LNCAP (cell line): ENCODE measurements around the gene VSIG10L.

Experiments used
- CTCF ChIP-seq: fragments of 450-650 bp; IDR thresholded peaks from 2 replicates; pipeline ENCODE4 v1.5.1; 2017; ENCODE audit warnings: mild to moderate bottlenecking

VSIG10L gene

DNA sequence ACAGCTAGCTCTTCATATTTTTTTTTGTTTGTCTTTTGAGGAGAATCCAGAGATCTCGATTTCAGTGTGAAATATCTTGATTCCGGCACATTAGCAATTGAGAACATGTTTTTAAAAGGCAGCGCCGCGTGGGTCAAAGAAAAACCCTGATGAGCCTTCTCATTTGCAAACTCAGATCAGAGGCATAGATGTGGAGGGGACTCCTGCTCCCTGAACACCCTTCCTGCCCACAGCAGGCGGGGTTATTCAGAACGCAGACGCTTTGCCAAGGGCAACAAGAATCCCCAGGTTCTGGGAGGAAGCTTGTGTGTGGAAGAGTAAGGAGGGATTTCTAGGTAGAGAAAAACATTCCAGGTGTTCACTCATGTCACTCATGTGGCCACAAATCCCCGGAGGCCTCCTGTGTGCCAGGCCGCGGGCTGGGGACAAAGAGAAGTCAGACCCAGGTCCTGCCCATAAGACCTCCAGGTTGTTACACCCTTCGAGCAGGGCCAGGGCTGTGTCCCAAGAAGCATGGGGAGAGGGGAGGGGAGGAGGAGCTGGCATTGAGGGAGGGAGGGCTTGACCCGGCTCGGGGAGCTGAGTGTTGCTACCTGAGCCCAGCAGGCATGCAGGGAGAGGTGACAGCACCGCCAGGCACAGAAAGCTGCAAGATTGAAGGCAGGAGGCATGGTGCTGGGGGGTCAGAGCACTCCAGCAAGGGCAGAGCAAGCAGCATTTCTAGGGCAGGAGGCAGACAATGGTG is 46.4 kb downstream of the VSIG10L start:
- no peak for TF ChIP-seq CTCF

DNA sequence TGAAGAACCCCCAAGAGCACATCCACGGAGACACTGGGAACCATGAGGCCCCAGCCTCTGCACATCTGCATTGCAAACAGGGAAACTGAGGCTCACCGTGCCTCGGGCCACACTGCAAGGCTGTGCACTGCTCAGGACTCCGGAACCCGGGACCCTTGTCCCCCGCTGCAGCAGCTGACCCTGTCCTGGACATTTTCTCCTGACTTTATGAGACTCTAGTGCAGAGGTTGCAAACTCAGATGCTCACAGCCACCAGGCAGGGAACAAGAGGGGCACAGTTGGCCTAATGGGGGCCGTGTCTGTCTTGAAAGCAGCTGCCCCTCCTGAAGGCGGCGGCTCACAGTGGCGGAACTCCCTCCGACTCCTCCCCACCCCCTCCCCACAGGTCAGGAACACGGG is 47.0 kb downstream of the VSIG10L start:
- TF ChIP-seq CTCF = no peak

DNA sequence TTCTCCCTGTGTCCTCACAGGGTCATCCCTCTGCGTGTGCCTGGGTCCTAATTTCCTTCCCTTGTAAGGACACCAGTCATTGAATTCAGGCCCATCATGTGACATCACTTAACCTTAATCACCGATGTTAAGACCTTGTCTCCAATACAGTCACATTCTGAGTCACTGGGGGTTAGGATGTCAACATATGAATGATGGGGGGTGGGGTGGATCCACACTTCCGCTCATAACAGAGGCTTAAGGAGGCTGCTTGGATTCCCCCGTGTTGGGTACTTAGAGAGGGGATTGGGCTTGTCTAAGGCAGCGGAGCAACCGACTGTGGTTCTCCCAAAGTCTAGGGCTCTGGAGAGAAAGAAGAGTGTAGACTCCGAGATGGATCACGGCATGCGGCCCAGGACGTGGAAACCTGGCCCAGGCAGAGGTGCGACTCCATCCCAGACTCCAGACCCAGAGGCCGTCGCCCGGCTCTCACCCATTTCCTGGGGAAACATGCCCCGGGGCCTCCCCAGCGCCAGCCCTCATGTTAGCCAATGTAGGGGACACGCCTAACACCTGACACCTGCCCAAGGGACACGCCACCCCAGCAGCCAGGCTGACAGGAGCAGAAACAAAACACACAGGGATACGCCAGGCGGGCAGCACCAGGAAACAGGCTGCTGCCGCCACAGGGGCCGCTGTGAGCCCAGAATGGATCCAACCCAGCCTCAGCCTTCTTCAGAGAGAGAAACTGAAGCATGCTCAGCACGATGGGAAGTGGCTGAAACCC is 47.5 kb downstream of the VSIG10L start:
- no peak for TF ChIP-seq CTCF

DNA sequence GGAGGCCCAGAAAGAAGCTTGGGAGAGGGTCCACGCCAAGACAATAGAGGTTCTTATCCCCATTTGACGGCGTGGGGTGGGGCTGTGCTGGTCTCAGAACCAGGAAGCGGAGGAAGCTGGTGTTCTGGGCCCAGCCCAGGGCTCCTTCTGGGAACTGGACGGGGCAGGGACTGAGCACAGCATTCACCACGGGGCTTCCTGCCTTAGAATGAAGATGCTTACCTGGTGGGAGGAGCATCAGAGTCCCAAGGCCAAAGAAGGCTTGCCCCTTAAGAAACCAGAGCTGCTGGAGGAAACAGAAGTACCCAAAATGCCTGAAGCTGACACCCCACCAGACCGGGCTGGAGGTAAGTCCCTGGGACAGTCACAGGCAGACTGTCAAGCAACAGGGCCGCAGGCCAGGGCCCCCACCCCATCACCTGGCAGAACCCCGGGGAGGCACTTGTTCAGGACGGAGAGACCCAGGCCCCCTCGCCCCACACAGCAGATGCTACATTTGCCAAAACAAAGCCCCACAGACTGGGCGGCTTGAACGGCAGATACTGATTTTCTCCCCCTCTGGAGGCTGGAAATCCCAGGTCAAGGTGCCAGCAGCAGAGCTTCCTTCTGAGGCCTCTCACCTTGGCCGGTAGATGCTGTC is 48.2 kb downstream of the VSIG10L start:
- no peak for TF ChIP-seq CTCF

GRCh38 chr19:51292971-51293370 is 49.0 kb downstream of the VSIG10L start:
- no peak for TF ChIP-seq CTCF

DNA sequence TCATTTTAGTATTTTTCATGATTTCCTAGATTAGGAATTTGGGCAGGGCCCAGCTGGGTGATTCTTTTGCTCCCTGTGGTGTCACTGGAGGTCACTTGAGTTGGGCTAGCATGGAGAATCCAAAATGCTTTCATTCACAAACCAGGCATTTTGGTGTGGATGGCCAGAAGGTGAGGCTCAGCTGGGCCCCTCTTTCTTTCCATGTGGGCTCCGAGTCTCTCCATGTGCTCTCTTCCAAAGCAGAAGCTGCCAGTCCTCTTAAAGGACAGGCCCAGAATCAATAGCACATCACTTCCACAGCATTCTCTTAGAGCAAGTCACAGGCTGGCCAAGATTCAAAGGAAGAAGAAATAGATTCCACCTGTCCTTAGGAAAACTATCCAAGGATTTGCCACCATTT is 52.3 kb downstream of the VSIG10L start:
- TF ChIP-seq CTCF = no peak

GRCh38 chr19:51285682-51286081 is 56.3 kb downstream of the VSIG10L start:
- TF ChIP-seq CTCF = no peak
